ENCODE data around the gene SZRD1. TPM values are rescaled to one million over a fixed set of nuclear protein-coding genes. Genes with fewer than 3 reads are reported as not detected.

SZRD1 gene
- total and polyA plus RNA-seq, 2 of the 4 experiments (the other 2 are of a cell fraction): 119 to 149 TPM

GRCh38 chr1:16440470-16441281, 73.6 kb downstream of the SZRD1 start, which contains the start of gene NECAP2:
Gene NECAP2, plus strand, starts transcription at chr1:16440724. Its CDS starts 38 bp downstream, at chr1:16440762.
- no peaks in the 10 kb centered on the region for H3K27me3 ChIP-seq (ENCODE audit: control insufficient read depth, insufficient read depth, low read length)
- peak within 1 kb of the TSS; percentile 81 for H3K56ac ChIP-seq (ENCODE audit: extremely low read depth, insufficient read depth, low read length)
- in situ Hi-C loops (cut with MboI; ENCODE audit: low sequenced_read_pairs): no loop called here
- peak within 1 kb of the TSS; percentile 90 for H3K9ac ChIP-seq (ENCODE audit: low read depth, low read length)
- H2BK5ac ChIP-seq (ENCODE audit: low read depth, low read length, poor library complexity, severe bottlenecking): peak within 1 kb of the TSS; percentile 81
- dilution Hi-C loops (cut with HindIII; ENCODE audit: low sequenced_read_pairs, unreplicated experiment): no loop called here
- ChIA-PET POLR2A (ENCODE audit: unreplicated experiment) (interaction anchor here (0.6 kb wide), 1 partner anchor 73 kb away, joined by 3 read pairs; no protein-coding TSS in a partner anchor), CTCF (interaction anchor here (0.9 to 1.2 kb wide), 4 partner anchors 14 to 72 kb away, joined by 3 read pairs; no protein-coding TSS in a partner anchor)
- peaks cover 17% of the 10 kb centered on the region; the same call in 1 of the 2 replicates for H4K20me1 ChIP-seq (ENCODE audit: insufficient read depth, low read length)
- peaks cover 21% of the 10 kb centered on the region for H3K36me3 ChIP-seq (ENCODE audit: control insufficient read depth, insufficient read depth, low read length)
- peak within 1 kb of the TSS; percentile 95 for H2AK5ac ChIP-seq (ENCODE audit: low read depth, low read length)
- peak within 1 kb of the TSS; percentile 76; the same call in 1 of the 2 replicates for H3K18ac ChIP-seq (ENCODE audit: low read depth, low read length)
- H3K4ac ChIP-seq (ENCODE audit: low read depth, low read length): peak within 1 kb of the TSS; percentile 91
- peak within 1 kb of the TSS; percentile 96 for H3K14ac ChIP-seq (replicated peaks; ENCODE audit: low read depth, low read length)
- 0% methylated on average over 34 of the region's 68 CpGs; no CpG with 5 or more reads in 1 of the 2 experiments for WGBS, 2 experiments (ENCODE audit: extremely low coverage in 2 of 2, insufficient read length in 1 of 2)
- H4K8ac ChIP-seq (ENCODE audit: low read depth in 2 of 2, low read length in 2 of 2): peak within 1 kb of the TSS; percentile 86 to 99
- H3K23ac ChIP-seq (ENCODE audit: low read depth, low read length): peak within 1 kb of the TSS; percentile 91
- peak within 1 kb of the TSS; percentile 96 for H2AFZ ChIP-seq (replicated peaks; ENCODE audit: low read length, poor library complexity)
- peak within 1 kb of the TSS; percentile 99 for H2AK9ac ChIP-seq (replicated peaks; ENCODE audit: low read depth, low read length, poor library complexity)
- H3K79me1 ChIP-seq (ENCODE audit: low read depth in 1 of 2, low read length in 2 of 2): peaks cover 25 to 53% of the 10 kb centered on the region in 2 experiments
- intact Hi-C loops (cut with micrococcal nuclease): loop anchor here (1.0 kb wide), 1 partner anchor 72 kb away; no protein-coding TSS in a partner anchor
- TSS peak; percentile 37 for BruUV-seq (replicated peaks)
- H4K91ac ChIP-seq (ENCODE audit: insufficient read depth, low read depth, low read length): peak within 1 kb of the TSS; percentile 87
- H2BK15ac ChIP-seq (ENCODE audit: low read depth, low read length): peak within 1 kb of the TSS; percentile 63; the same call in 1 of the 3 replicates
- ATAC-seq (ENCODE audit: low read depth): peak; percentile 98
- peak within 1 kb of the TSS; percentile 86 for H2BK120ac ChIP-seq (ENCODE audit: low read depth, low read length)
- H3K9me1 ChIP-seq (ENCODE audit: insufficient read depth, low read length): peaks cover 6% of the 10 kb centered on the region; the same call in 1 of the 2 replicates
- H3K4me3 ChIP-seq (ENCODE audit: insufficient read depth, low read depth, low read length): peak within 1 kb of the TSS; percentile 92
- no peaks in the 10 kb centered on the region for H3K9me3 ChIP-seq (ENCODE audit: control insufficient read depth, insufficient read depth, low read length)
- peak within 1 kb of the TSS; percentile 96 for H3K4me2 ChIP-seq (ENCODE audit: low read depth, low read length)
- peak within 1 kb of the TSS; percentile 66; the same call in 1 of the 2 replicates for H2BK20ac ChIP-seq (ENCODE audit: low read depth, low read length)
- H3K27ac ChIP-seq (ENCODE audit: insufficient read depth, low read length): peak within 1 kb of the TSS; percentile 84
- peak; percentile 91 for DNase-seq
- H4K5ac ChIP-seq (ENCODE audit: low read depth, low read length): peak within 1 kb of the TSS; percentile 96
- H3K4me1 ChIP-seq (ENCODE audit: control insufficient read depth, insufficient read depth, low read length): peaks cover 2% of the 10 kb centered on the region
- TF ChIP-seq POLR2A (IDR thresholded peaks at IDR 0.05; ENCODE audit: low read depth, low read length): peak; percentile 92
- peak; percentile 80 for TF ChIP-seq MXI1 (IDR thresholded peaks at IDR 0.05; ENCODE audit: borderline replicate concordance, low read depth, low read length)
- TF ChIP-seq SMC3 (IDR thresholded peaks at IDR 0.05; ENCODE audit: low read depth, low read length): peak; percentile 54
- TF ChIP-seq CTCF (conservative IDR thresholded peaks at IDR 0.05; ENCODE audit: low read depth, low read length): peak; percentile 95
- TF ChIP-seq CHD1 (IDR thresholded peaks at IDR 0.05; ENCODE audit: low read depth, low read length): no peak
- 0 out of 2 replicates have a peak, but pooled peaks have one; percentile 37 for TF ChIP-seq BHLHE40 (IDR thresholded peaks at IDR 0.05; ENCODE audit: low read depth, low read length)
- peak; percentile 68; the same call in 1 of the 2 replicates for TF ChIP-seq MAZ (IDR thresholded peaks at IDR 0.05; ENCODE audit: borderline replicate concordance, low read depth, low read length)
- TF ChIP-seq NFE2L2 (IDR thresholded peaks at IDR 0.05; ENCODE audit: low read depth, low read length): no peak
- peak; percentile 46 for TF ChIP-seq RAD21 (IDR thresholded peaks at IDR 0.05; ENCODE audit: low read length)
- no peak for TF ChIP-seq ELK1 (IDR thresholded peaks at IDR 0.05; ENCODE audit: borderline replicate concordance, low read depth, low read length)
- no peak for TF ChIP-seq RCOR1 (IDR thresholded peaks at IDR 0.05; ENCODE audit: insufficient replicate concordance, low read length)
- TF ChIP-seq USF2 (IDR thresholded peaks at IDR 0.05; ENCODE audit: low read depth, low read length): peak; percentile 77
- TF ChIP-seq FOS (IDR thresholded peaks at IDR 0.05; ENCODE audit: low read depth, low read length): no peak

Data from IMR-90 (cell line).